ENCODE measurements around the gene IQCK.

DNA sequence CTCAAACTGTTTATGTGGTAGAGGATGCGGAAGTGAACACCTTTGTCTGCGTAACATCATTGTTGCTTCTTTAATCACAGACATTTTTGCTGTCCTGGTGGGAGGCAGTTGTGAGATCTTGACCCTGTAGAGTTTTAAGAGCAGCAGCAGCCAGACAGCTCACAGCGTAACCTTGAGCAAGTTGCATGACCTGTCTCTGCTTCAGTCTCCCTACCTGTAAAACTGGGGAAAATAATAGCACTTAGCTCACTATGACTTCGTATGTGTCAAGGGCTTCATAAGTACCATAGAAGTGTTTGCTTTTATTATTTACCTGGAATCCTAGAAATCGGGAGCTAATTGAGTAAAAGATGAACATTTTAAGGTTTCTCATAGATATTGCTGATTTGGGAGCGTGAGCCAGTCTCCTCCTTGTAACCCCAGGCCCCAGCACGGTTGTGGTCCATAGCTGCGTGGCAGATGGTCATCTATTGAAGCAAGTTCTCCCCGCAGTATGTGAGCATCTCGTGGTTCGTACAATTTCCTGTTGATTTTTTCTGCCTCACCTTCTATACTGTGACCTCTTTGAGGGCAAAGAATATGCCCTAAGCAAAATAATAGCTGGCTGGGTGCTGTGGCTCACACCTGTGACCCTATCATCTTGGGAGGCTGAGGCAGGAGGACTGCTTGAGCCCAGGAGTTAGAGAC, 132.2 kb downstream of the IQCK start:
- TF ChIP-seq RAD21 (IDR thresholded peaks at IDR 0.05; ENCODE audit: low read depth) (no peak), YY1 (IDR thresholded peaks at IDR 0.05; ENCODE audit: low read depth) (no peak), CEBPB (IDR thresholded peaks at IDR 0.05) (no peak), TEAD4 (IDR thresholded peaks at IDR 0.05) (no peak), EP300 (IDR thresholded peaks at IDR 0.05; ENCODE audit: borderline replicate concordance) (no peak), TAF1 (IDR thresholded peaks at IDR 0.05; ENCODE audit: low read depth) (no peak), CREB1 (IDR thresholded peaks at IDR 0.05; ENCODE audit: low read depth) (no peak), FOXM1 (IDR thresholded peaks at IDR 0.05; ENCODE audit: borderline replicate concordance, low read depth) (no peak), NFIC (IDR thresholded peaks at IDR 0.05) (no peak)
- TF ChIP-seq, protein P1, sequence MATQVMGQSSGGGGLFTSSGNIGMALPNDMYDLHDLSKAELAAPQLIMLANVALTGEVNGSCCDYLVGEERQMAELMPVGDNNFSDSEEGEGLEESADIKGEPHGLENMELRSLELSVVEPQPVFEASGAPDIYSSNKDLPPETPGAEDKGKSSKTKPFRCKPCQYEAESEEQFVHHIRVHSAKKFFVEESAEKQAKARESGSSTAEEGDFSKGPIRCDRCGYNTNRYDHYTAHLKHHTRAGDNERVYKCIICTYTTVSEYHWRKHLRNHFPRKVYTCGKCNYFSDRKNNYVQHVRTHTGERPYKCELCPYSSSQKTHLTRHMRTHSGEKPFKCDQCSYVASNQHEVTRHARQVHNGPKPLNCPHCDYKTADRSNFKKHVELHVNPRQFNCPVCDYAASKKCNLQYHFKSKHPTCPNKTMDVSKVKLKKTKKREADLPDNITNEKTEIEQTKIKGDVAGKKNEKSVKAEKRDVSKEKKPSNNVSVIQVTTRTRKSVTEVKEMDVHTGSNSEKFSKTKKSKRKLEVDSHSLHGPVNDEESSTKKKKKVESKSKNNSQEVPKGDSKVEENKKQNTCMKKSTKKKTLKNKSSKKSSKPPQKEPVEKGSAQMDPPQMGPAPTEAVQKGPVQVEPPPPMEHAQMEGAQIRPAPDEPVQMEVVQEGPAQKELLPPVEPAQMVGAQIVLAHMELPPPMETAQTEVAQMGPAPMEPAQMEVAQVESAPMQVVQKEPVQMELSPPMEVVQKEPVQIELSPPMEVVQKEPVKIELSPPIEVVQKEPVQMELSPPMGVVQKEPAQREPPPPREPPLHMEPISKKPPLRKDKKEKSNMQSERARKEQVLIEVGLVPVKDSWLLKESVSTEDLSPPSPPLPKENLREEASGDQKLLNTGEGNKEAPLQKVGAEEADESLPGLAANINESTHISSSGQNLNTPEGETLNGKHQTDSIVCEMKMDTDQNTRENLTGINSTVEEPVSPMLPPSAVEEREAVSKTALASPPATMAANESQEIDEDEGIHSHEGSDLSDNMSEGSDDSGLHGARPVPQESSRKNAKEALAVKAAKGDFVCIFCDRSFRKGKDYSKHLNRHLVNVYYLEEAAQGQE (IDR thresholded peaks at IDR 0.05; ENCODE audit: low read depth), result no peak
- TF ChIP-seq, protein P2, sequence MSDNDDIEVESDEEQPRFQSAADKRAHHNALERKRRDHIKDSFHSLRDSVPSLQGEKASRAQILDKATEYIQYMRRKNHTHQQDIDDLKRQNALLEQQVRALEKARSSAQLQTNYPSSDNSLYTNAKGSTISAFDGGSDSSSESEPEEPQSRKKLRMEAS (IDR thresholded peaks at IDR 0.05), result no peak

Measured in Ishikawa (cell line).